Ecto neural progenitor cell (in vitro differentiated cells): Measurements from ENCODE around the gene PRR16.
A peak's percentile ranks its signal among the peaks of the same experiment; 100 is the strongest.
"Not testable (repeated sequence)": the region's sequence is repeated elsewhere in the genome, so short reads cannot be mapped to it uniquely, and the experiment has no call there.

ENCODE experiments used
- DNase-seq: peaks from one replicate; pipeline ENCODE4 v3.0.0-alpha.2; 2018; ENCODE audit warnings: low spot score

The PRR16 gene

GRCh38 chr5:120463991-120464626, at the start of gene PRR16:
TSS of gene PRR16 (plus strand) at chr5:120464300.
- DNase-seq: peak; percentile 79

GRCh38 chr5:120415985-120416384, 48.1 kb upstream of the PRR16 start:
- no peak for DNase-seq

GRCh38 chr5:120419127-120419526, 45.0 kb upstream of the PRR16 start:
- no peak for DNase-seq

GRCh38 chr5:120426633-120427275, 37.3 kb upstream of the PRR16 start:
- DNase-seq: not testable (repeated sequence)

- no peak for DNase-seq
These were observed 33.5 kb upstream of the PRR16 start for GRCh38 chr5:120430572-120430971.

GRCh38 chr5:120432861-120433260, 31.2 kb upstream of the PRR16 start:
- no peak for DNase-seq

GRCh38 chr5:120435129-120435528, 29.0 kb upstream of the PRR16 start:
- no peak for DNase-seq

GRCh38 chr5:120436996-120437395, 27.1 kb upstream of the PRR16 start:
- DNase-seq: no peak

GRCh38 chr5:120442694-120443093, 21.4 kb upstream of the PRR16 start:
- DNase-seq: no peak

- no peak for DNase-seq
These were observed 20.5 kb upstream of the PRR16 start for GRCh38 chr5:120443607-120444006.

- DNase-seq: no peak
These were observed 18.0 kb upstream of the PRR16 start for GRCh38 chr5:120446068-120446492.

GRCh38 chr5:120446901-120447300, 17.2 kb upstream of the PRR16 start:
- DNase-seq: no peak

GRCh38 chr5:120447706-120448239, 16.3 kb upstream of the PRR16 start:
- no peak for DNase-seq

GRCh38 chr5:120449501-120449900, 14.6 kb upstream of the PRR16 start:
- no peak for DNase-seq

GRCh38 chr5:120450910-120451309, 13.2 kb upstream of the PRR16 start:
- DNase-seq: no peak

GRCh38 chr5:120451445-120451844, 12.7 kb upstream of the PRR16 start:
- DNase-seq: no peak

GRCh38 chr5:120452471-120452870, 11.6 kb upstream of the PRR16 start:
- DNase-seq: no peak

GRCh38 chr5:120454094-120454798, 9.9 kb upstream of the PRR16 start:
- no peak for DNase-seq

GRCh38 chr5:120456006-120456405, 8.1 kb upstream of the PRR16 start:
- DNase-seq: no peak

- DNase-seq: peak; percentile 68
These were observed 6.1 kb upstream of the PRR16 start for GRCh38 chr5:120457839-120458507.

- not testable (repeated sequence) for DNase-seq
These were observed 5.6 kb upstream of the PRR16 start for GRCh38 chr5:120458508-120458847.

- DNase-seq: no peak
These were observed 2.8 kb upstream of the PRR16 start for GRCh38 chr5:120461251-120461650.
